HL-60 (cell line): ENCODE measurements around the gene SARS2.

Experiments used
- CTCF ChIP-seq: IDR thresholded peaks from one replicate; pipeline ENCODE4 v1.5.1; 2011; ENCODE audit warnings: low read length, control low read depth, inconsistent platforms; ENCODE audit not compliant: insufficient read depth
- POLR2AphosphoS5 ChIP-seq: IDR thresholded peaks from 2 replicates; pipeline ENCODE4 v1.6.1; 2012; ENCODE audit warnings: low read depth
- SPI1 ChIP-seq: IDR thresholded peaks from 2 replicates; pipeline ENCODE4 v1.6.1; 2012; ENCODE audit warnings: low read depth, mild to moderate bottlenecking, borderline replicate concordance

- TF ChIP-seq CTCF (no peak), POLR2AphosphoS5 (no peak), SPI1 (no peak)
These were observed 47.7 kb upstream of the SARS2 start for GRCh38 chr19:38978326-38978689.
